ENCODE measurements around the gene CYGB. TPM values are rescaled to one million over a fixed set of nuclear protein-coding genes. Genes with fewer than 3 reads are reported as not detected.

Gene CYGB
- total and polyA plus RNA-seq, 2 of the 13 experiments (the other 11 are each of a cell fraction or from before 2014, with no cell fraction given) = 18.9 to 27.1 TPM

- TF ChIP-seq ZFP91 (CRISPR knock-in tag; IDR thresholded peaks at IDR 0.05; ENCODE audit: borderline replicate concordance) = peak; percentile 58; the same call in 1 of the 2 replicates
- TF ChIP-seq TFE3 (CRISPR knock-in tag; IDR thresholded peaks at IDR 0.05) = peak; percentile 62
- no peak for TF ChIP-seq U2AF1 (optimal IDR thresholded peaks at IDR 0.05; ENCODE audit: low read depth, low read length)
- no peak for TF ChIP-seq FOXO4 (CRISPR knock-in tag; conservative IDR thresholded peaks at IDR 0.05)
- TF ChIP-seq ZNF282 (IDR thresholded peaks at IDR 0.05; ENCODE audit: partially characterized antibody) = no peak
- TF ChIP-seq ZNF101 (CRISPR knock-in tag; IDR thresholded peaks at IDR 0.05; ENCODE audit: borderline replicate concordance, low read depth) = no peak
- TF ChIP-seq KLF11 (CRISPR knock-in tag; IDR thresholded peaks at IDR 0.05) = no peak
- no peak for TF ChIP-seq IKZF1 (IDR thresholded peaks at IDR 0.05)
- TF ChIP-seq CCAR2 (optimal IDR thresholded peaks at IDR 0.05; ENCODE audit: low read depth, low read length) = no peak
- no peak for TF ChIP-seq IKZF4 (CRISPR knock-in tag; IDR thresholded peaks at IDR 0.05; ENCODE audit: borderline replicate concordance, low read depth, not compliant biosample characterization)
- TF ChIP-seq ARHGAP35 (CRISPR knock-in tag; IDR thresholded peaks at IDR 0.05; ENCODE audit: borderline replicate concordance) = 0 out of 2 replicates have a peak, but pooled peaks have one; percentile 67
- TF ChIP-seq HNRNPL (IDR thresholded peaks at IDR 0.05; ENCODE audit: low read depth, low read length) = peak; percentile 80
- TF ChIP-seq GABPB1 (CRISPR knock-in tag; IDR thresholded peaks at IDR 0.05) = peak; percentile 62; the same call in 1 of the 2 replicates
- TF ChIP-seq ZNF280B (CRISPR knock-in tag; IDR thresholded peaks at IDR 0.05; ENCODE audit: borderline replicate concordance) = peak; percentile 90
- TF ChIP-seq ZBTB3 (CRISPR knock-in tag; IDR thresholded peaks at IDR 0.05; ENCODE audit: borderline replicate concordance, low read depth) = no peak
- TF ChIP-seq JDP2 (CRISPR knock-in tag; IDR thresholded peaks at IDR 0.05; ENCODE audit: borderline replicate concordance) = no peak
- peak; percentile 47; the same call in 1 of the 2 replicates for TF ChIP-seq PAXIP1 (CRISPR knock-in tag; conservative IDR thresholded peaks at IDR 0.05)
- TF ChIP-seq CENPT (CRISPR knock-in tag; IDR thresholded peaks at IDR 0.05; ENCODE audit: low read depth) = no peak
These were observed 9.9 kb downstream of the CYGB start (continued) for GRCh38 chr17:76527430-76528111.
